NCI-H1092 treated with DMSO at 0.1 percent for 48 hours (cell line): Measurements from ENCODE around the gene MTMR2.
"Not testable (repeated sequence)": the region's sequence is repeated elsewhere in the genome, so short reads cannot be mapped to it uniquely, and the experiment has no call there.

Source experiments
- DNase-seq: peaks from one replicate; lab custom pipeline; 2025; lab: John Stamatoyannopoulos, UW

MTMR2 gene

GRCh38 chr11:95811052-95811451 lies 112.9 kb downstream of the MTMR2 start:
- not testable (repeated sequence) for DNase-seq

GRCh38 chr11:95806464-95806863 lies 117.4 kb downstream of the MTMR2 start:
- DNase-seq: not testable (repeated sequence)

- no peak for DNase-seq
Measured at GRCh38 chr11:95805869-95806268, 118.0 kb downstream of the MTMR2 start.

- no peak for DNase-seq
Measured at GRCh38 chr11:95803973-95804372, 119.9 kb downstream of the MTMR2 start.

GRCh38 chr11:95802806-95803205 lies 121.1 kb downstream of the MTMR2 start:
- no peak for DNase-seq

GRCh38 chr11:95800438-95800837 lies 123.5 kb downstream of the MTMR2 start:
- DNase-seq: no peak

- DNase-seq: no peak
Measured at GRCh38 chr11:95799546-95799945, 124.4 kb downstream of the MTMR2 start.

- DNase-seq: no peak
Measured at GRCh38 chr11:95796501-95796900, 127.4 kb downstream of the MTMR2 start.

GRCh38 chr11:95795627-95796295 lies 128.1 kb downstream of the MTMR2 start:
- peak; percentile 25 for DNase-seq

- DNase-seq: no peak
Measured at GRCh38 chr11:95794086-95794485, 129.8 kb downstream of the MTMR2 start.

- no peak for DNase-seq
Measured at GRCh38 chr11:95793116-95793515, 130.8 kb downstream of the MTMR2 start.

GRCh38 chr11:95792700-95793099 lies 131.2 kb downstream of the MTMR2 start:
- no peak for DNase-seq

GRCh38 chr11:95792200-95792599 lies 131.7 kb downstream of the MTMR2 start:
- no peak for DNase-seq

- DNase-seq: no peak
Measured at GRCh38 chr11:95791709-95792033, 132.2 kb downstream of the MTMR2 start.

- peak; percentile 78 for DNase-seq
Measured at GRCh38 chr11:95790933-95791708, 132.8 kb downstream of the MTMR2 start.

GRCh38 chr11:95790123-95790932 lies 133.6 kb downstream of the MTMR2 start, which contains the start of gene CEP57:
TSS of gene CEP57 (plus strand) at chr11:95790498. CDS start at chr11:95790699, 201 bp downstream.
- peak; percentile 99 for DNase-seq

- DNase-seq: peak; percentile 99
Measured at GRCh38 chr11:95789506-95790122, 134.3 kb downstream of the MTMR2 start, which contains the start of gene FAM76B. TSS of gene FAM76B (minus strand) at chr11:95789782. CDS start at chr11:95789478, 304 bp downstream.

GRCh38 chr11:95788921-95789505 lies 134.9 kb downstream of the MTMR2 start:
- DNase-seq: peak; percentile 59
